Keratinocyte (primary cell): ENCODE measurements around the gene TM7SF3.

ENCODE experiments used
- EZH2 ChIP-seq: IDR thresholded peaks from one replicate; pipeline ENCODE4 v1.6.1; 2012; ENCODE audit warnings: inconsistent platforms, mild to moderate bottlenecking, low read length, moderate library complexity
- TF ChIP-seq, protein P1 (sequence below), 3 experiments: IDR thresholded peaks in 1 of 3; conservative IDR thresholded peaks in 1 of 3; optimal IDR thresholded peaks in 1 of 3; 2 replicates in 2 of 3; 3 replicates in 1 of 3; pipeline versions ENCODE3 to v1.5.1; 2011; ENCODE audit warnings: low read length in 3 of 3, mild to moderate bottlenecking in 3 of 3, moderate library complexity in 2 of 3, control low read depth in 1 of 3, inconsistent platforms in 1 of 3; ENCODE audit not compliant: insufficient read depth in 2 of 3; ENCODE audit errors: extremely low read depth in 1 of 3

DNA sequence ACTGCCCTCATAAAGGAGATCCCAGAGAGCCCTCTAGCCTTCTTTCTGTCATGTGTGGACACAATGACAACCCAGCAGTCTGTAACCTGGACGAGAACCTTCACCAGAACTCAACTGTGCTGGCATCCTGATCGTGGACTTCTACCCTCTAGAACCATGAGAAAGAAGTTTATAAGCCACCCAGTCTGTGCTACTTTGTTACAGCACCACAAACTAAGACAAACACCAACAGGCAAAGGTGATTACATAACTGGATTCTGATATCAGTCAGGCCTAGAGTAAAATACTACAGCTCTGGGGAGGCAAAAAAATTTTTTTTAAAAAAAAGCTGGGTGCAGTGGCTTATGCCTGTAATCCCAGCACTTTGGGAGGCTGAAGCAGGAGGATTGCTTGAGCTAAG lies 18.5 kb downstream of the TM7SF3 start:
- TF ChIP-seq, protein P1, sequence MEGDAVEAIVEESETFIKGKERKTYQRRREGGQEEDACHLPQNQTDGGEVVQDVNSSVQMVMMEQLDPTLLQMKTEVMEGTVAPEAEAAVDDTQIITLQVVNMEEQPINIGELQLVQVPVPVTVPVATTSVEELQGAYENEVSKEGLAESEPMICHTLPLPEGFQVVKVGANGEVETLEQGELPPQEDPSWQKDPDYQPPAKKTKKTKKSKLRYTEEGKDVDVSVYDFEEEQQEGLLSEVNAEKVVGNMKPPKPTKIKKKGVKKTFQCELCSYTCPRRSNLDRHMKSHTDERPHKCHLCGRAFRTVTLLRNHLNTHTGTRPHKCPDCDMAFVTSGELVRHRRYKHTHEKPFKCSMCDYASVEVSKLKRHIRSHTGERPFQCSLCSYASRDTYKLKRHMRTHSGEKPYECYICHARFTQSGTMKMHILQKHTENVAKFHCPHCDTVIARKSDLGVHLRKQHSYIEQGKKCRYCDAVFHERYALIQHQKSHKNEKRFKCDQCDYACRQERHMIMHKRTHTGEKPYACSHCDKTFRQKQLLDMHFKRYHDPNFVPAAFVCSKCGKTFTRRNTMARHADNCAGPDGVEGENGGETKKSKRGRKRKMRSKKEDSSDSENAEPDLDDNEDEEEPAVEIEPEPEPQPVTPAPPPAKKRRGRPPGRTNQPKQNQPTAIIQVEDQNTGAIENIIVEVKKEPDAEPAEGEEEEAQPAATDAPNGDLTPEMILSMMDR (optimal IDR thresholded peaks at IDR 0.05 in 1 of 3, IDR thresholded peaks at IDR 0.05 in 1 of 3, conservative IDR thresholded peaks at IDR 0.05 in 1 of 3; ENCODE audit: extremely low read depth in 1 of 3, insufficient read depth in 2 of 3, low read length in 3 of 3): no peak
- TF ChIP-seq EZH2: no peak
